Caco-2 (cell line): ENCODE results near the gene B3GAT1. TPM values are rescaled to one million over a fixed set of nuclear protein-coding genes. Genes with fewer than 3 reads are reported as not detected.

Experiments
- BruUV-seq: library from RNA; stranded (reverse); fragments of 400-500 nt; replicated peaks from 2 replicates; lab custom pipeline; 2021; lab: Mats Ljungman, UMichigan
- CTCF ChIA-PET: fragments of 300-600 bp; sonication (Branson Sonifier 250); formaldehyde crosslinking; loops from one replicate; lab custom pipeline; 2022; ENCODE audit warnings: antibody characterized with exemption; lab: Charles Lee
- POLR2A ChIA-PET: fragments of 300-600 bp; sonication (Branson Sonifier 250); formaldehyde crosslinking; loops from one replicate; lab custom pipeline; 2022; ENCODE audit warnings: antibody characterized with exemption; lab: Charles Lee
- DNase-seq, 2 experiments: peaks; one replicate each; pipeline versions ENCODE4 v3.0.0 to v3.0.0-alpha.2; 2020 to 2022
- H3K27me3 ChIP-seq: replicated peaks from 2 replicates; pipeline ENCODE4 v1.6.0; 2011; ENCODE audit warnings: low read length; ENCODE audit not compliant: control insufficient read depth, insufficient read depth
- H3K36me3 ChIP-seq: 2 replicates; pipeline ENCODE4 v1.5.1; 2011; ENCODE audit warnings: low read length; ENCODE audit not compliant: control insufficient read depth, insufficient read depth
- H3K4me1 ChIP-seq: fragments of 250-450 bp; sonication (Bioruptor Pico); 2 replicates; pipeline ENCODE4 v1.5.1; 2020; ENCODE audit warnings: mild to moderate bottlenecking
- H3K4me3 ChIP-seq: 2 replicates; pipeline ENCODE4 v1.5.1; 2011; ENCODE audit warnings: low read depth, mild to moderate bottlenecking, control low read depth, low read length
- H3K9me3 ChIP-seq: fragments of 250-450 bp; sonication (Bioruptor Pico); 2 replicates; pipeline ENCODE4 v1.5.1; 2020; ENCODE audit warnings: mild to moderate bottlenecking, moderate library complexity
- H3K27ac Mint-ChIP-seq: one replicate; pipeline ENCODE4 v1.8.0; 2022; ENCODE audit warnings: mixed read lengths; ENCODE audit not compliant: unreplicated experiment
- H3K27me3 Mint-ChIP-seq: one replicate; pipeline ENCODE4 v1.8.0; 2022; ENCODE audit warnings: mixed read lengths; ENCODE audit not compliant: insufficient read depth, unreplicated experiment
- H3K36me3 Mint-ChIP-seq: one replicate; pipeline ENCODE4 v1.8.0; 2022; ENCODE audit warnings: mild to moderate bottlenecking, mixed read lengths; ENCODE audit not compliant: insufficient read depth, unreplicated experiment
- H3K4me1 Mint-ChIP-seq: one replicate; pipeline ENCODE4 v1.8.0; 2022; ENCODE audit warnings: low read depth, mixed read lengths; ENCODE audit not compliant: unreplicated experiment
- H3K4me3 Mint-ChIP-seq: one replicate; pipeline ENCODE4 v1.8.0; 2022; ENCODE audit warnings: mild to moderate bottlenecking, moderate library complexity, mixed read lengths; ENCODE audit not compliant: unreplicated experiment
- H3K9me3 Mint-ChIP-seq: one replicate; pipeline ENCODE4 v1.8.0; 2022; ENCODE audit warnings: mixed read lengths; ENCODE audit not compliant: unreplicated experiment
- CTCF ChIP-seq, 2 experiments: fragments of 200-600 bp in 1 of 2; IDR thresholded peaks; 1 replicate in 1 of 2; 2 replicates in 1 of 2; pipeline versions ENCODE4 v1.5.1 to v1.8.0; 2011 to 2022; ENCODE audit warnings: antibody characterized with exemption in 1 of 2, control low read depth in 1 of 2, inconsistent platforms in 1 of 2, low read depth in 1 of 2, low read length in 1 of 2, mild to moderate bottlenecking in 1 of 2, moderate library complexity in 1 of 2; ENCODE audit not compliant: insufficient read depth in 1 of 2, severe bottlenecking in 1 of 2, unreplicated experiment in 1 of 2
- intact Hi-C: fragments of 100-400 bp; cut with micrococcal nuclease; formaldehyde crosslinking; loops from one replicate; pipeline ENCODE4 v1.10.0; 2022; ENCODE audit not compliant: unreplicated experiment
- total RNA-seq: library from RNA; stranded (reverse); gene quantifications from 2 replicates; pipeline ENCODE4 v1.2.3, GENCODE V29; 2022

Gene B3GAT1
- total RNA-seq, 1 experiment from 2014 or later = 0.11 TPM

- Mint-ChIP-seq H3K36me3 (no peaks in the 10 kb centered on the region), H3K4me3 (no peak overlapping the region), H3K27me3 (peaks cover 35% of the 10 kb centered on the region), H3K4me1 (no peaks in the 10 kb centered on the region), H3K9me3 (no peaks in the 10 kb centered on the region), H3K27ac (no peak overlapping the region)
- H3K27me3 ChIP-seq = peaks cover 10% of the 10 kb centered on the region
- no peaks in the 10 kb centered on the region for H3K36me3 ChIP-seq
- H3K4me1 ChIP-seq = peaks cover 5% of the 10 kb centered on the region; the same call in 1 of the 2 replicates
- H3K9me3 ChIP-seq = no peaks in the 10 kb centered on the region; the same call in 1 of the 2 replicates
- no peak overlapping the region for H3K4me3 ChIP-seq
- no TSS peak for BruUV-seq
- CTCF ChIA-PET = no interaction called here
- no peak for TF ChIP-seq CTCF (IDR thresholded peaks at IDR 0.05; ENCODE audit: insufficient read depth in 1 of 2, low read depth in 1 of 2, low read length in 1 of 2, severe bottlenecking in 1 of 2, unreplicated experiment in 1 of 2)
- intact Hi-C loops = no loop called here
- no peak for DNase-seq
- POLR2A ChIA-PET = no interaction called here
Measured at GRCh38 chr11:134416726-134417125, 4.7 kb upstream of the B3GAT1 start.

- no peak overlapping the region for H3K27ac Mint-ChIP-seq
- Histone ChIP-seq H3K4me3 (no peak overlapping the region), H3K36me3 (no peaks in the 10 kb centered on the region), H3K27me3 (peaks cover 15% of the 10 kb centered on the region), H3K9me3 (no peaks in the 10 kb centered on the region; the same call in 1 of the 2 replicates), H3K4me1 (peaks cover 5% of the 10 kb centered on the region; the same call in 1 of the 2 replicates)
- intact Hi-C loops = no loop called here
- no peaks in the 10 kb centered on the region for H3K4me1 Mint-ChIP-seq
- TF ChIP-seq CTCF (IDR thresholded peaks at IDR 0.05; ENCODE audit: insufficient read depth in 1 of 2, low read depth in 1 of 2, low read length in 1 of 2, severe bottlenecking in 1 of 2, unreplicated experiment in 1 of 2) = no peak
- CTCF ChIA-PET = interaction anchor here (0.6 kb wide), 1 partner anchor 158 kb away, joined by 3 read pairs; no protein-coding TSS in a partner anchor
- no peaks in the 10 kb centered on the region for H3K9me3 Mint-ChIP-seq
- POLR2A ChIA-PET = no interaction called here
- no peak for DNase-seq
- no peak overlapping the region for H3K4me3 Mint-ChIP-seq
- no peaks in the 10 kb centered on the region for H3K36me3 Mint-ChIP-seq
- H3K27me3 Mint-ChIP-seq = peaks cover 42% of the 10 kb centered on the region
- BruUV-seq = no TSS peak
Measured at GRCh38 chr11:134414766-134415765, 3.0 kb upstream of the B3GAT1 start.

- peak overlapping the region; percentile 34 for H3K4me3 Mint-ChIP-seq
- Histone ChIP-seq H3K27me3 (peaks cover 17% of the 10 kb centered on the region), H3K36me3 (no peaks in the 10 kb centered on the region), H3K4me1 (peaks cover 5% of the 10 kb centered on the region; the same call in 1 of the 2 replicates), H3K4me3 (no peak overlapping the region), H3K9me3 (no peaks in the 10 kb centered on the region; the same call in 1 of the 2 replicates)
- peaks cover 50% of the 10 kb centered on the region for H3K27me3 Mint-ChIP-seq
- CTCF ChIA-PET = no interaction called here
- POLR2A ChIA-PET = no interaction called here
- BruUV-seq = no TSS peak
- no peak overlapping the region for H3K27ac Mint-ChIP-seq
- no peak for TF ChIP-seq CTCF (IDR thresholded peaks at IDR 0.05; ENCODE audit: insufficient read depth in 1 of 2, low read depth in 1 of 2, low read length in 1 of 2, severe bottlenecking in 1 of 2, unreplicated experiment in 1 of 2)
- H3K36me3 Mint-ChIP-seq = no peaks in the 10 kb centered on the region
- intact Hi-C loops = no loop called here
- H3K9me3 Mint-ChIP-seq = no peaks in the 10 kb centered on the region
- no peaks in the 10 kb centered on the region for H3K4me1 Mint-ChIP-seq
- no peak for DNase-seq
Measured at GRCh38 chr11:134413826-134414731, 2.0 kb upstream of the B3GAT1 start.
